BLaER1 (cell line): Measurements from ENCODE around the gene AMPH.

ENCODE experiments used
- H3K27ac ChIP-seq: shearing (Covaris generic); formaldehyde crosslinking; 2 replicates; pipeline ENCODE4 v1.8.1; 2022
- H3K27me3 ChIP-seq: shearing (Covaris generic); formaldehyde crosslinking; 2 replicates; pipeline ENCODE4 v1.8.1; 2022
- H3K36me3 ChIP-seq: shearing (Covaris generic); formaldehyde crosslinking; 2 replicates; pipeline ENCODE4 v1.8.1; 2022
- H3K4me1 ChIP-seq: shearing (Covaris generic); formaldehyde crosslinking; 2 replicates; pipeline ENCODE4 v1.8.1; 2022
- H3K4me2 ChIP-seq: shearing (Covaris generic); formaldehyde crosslinking; 2 replicates; pipeline ENCODE4 v1.8.1; 2022
- H3K4me3 ChIP-seq: shearing (Covaris generic); formaldehyde crosslinking; 2 replicates; pipeline ENCODE4 v1.8.1; 2022
- H3K9ac ChIP-seq: shearing (Covaris generic); formaldehyde crosslinking; 2 replicates; pipeline ENCODE4 v1.8.1; 2022
- H3K9me3 ChIP-seq: shearing (Covaris generic); formaldehyde crosslinking; 2 replicates; pipeline ENCODE4 v1.8.1; 2022
- H4K20me1 ChIP-seq: shearing (Covaris generic); formaldehyde crosslinking; 2 replicates; pipeline ENCODE4 v1.8.1; 2022
- Cebpa-rat ChIP-seq: shearing (Covaris generic); IDR thresholded peaks from 2 replicates; pipeline ENCODE4 v1.8.1; 2022

The AMPH gene

GRCh38 chr7:38546763-38547162 lies 84.4 kb downstream of the AMPH start:
- H3K4me3 ChIP-seq = no peak overlapping the region
- no peaks in the 10 kb centered on the region for H4K20me1 ChIP-seq
- no peak overlapping the region for H3K4me2 ChIP-seq
- no peak for TF ChIP-seq Cebpa-rat
- no peaks in the 10 kb centered on the region for H3K9me3 ChIP-seq
- no peak overlapping the region for H3K9ac ChIP-seq
- H3K27me3 ChIP-seq = no peaks in the 10 kb centered on the region
- H3K4me1 ChIP-seq = peaks cover 11% of the 10 kb centered on the region
- no peak overlapping the region for H3K27ac ChIP-seq
- H3K36me3 ChIP-seq = no peaks in the 10 kb centered on the region

GRCh38 chr7:38545977-38546376 lies 85.2 kb downstream of the AMPH start:
- Histone ChIP-seq H3K4me2 (no peak overlapping the region), H3K27me3 (no peaks in the 10 kb centered on the region), H3K9ac (no peak overlapping the region), H4K20me1 (no peaks in the 10 kb centered on the region), H3K9me3 (no peaks in the 10 kb centered on the region), H3K4me1 (peaks cover 7% of the 10 kb centered on the region), H3K36me3 (no peaks in the 10 kb centered on the region), H3K27ac (no peak overlapping the region), H3K4me3 (no peak overlapping the region)
- no peak for TF ChIP-seq Cebpa-rat

- no peaks in the 10 kb centered on the region for H4K20me1 ChIP-seq
- no peak overlapping the region for H3K4me2 ChIP-seq
- H3K9me3 ChIP-seq = no peaks in the 10 kb centered on the region
- no peak overlapping the region for H3K4me3 ChIP-seq
- TF ChIP-seq Cebpa-rat = no peak
- no peaks in the 10 kb centered on the region for H3K27me3 ChIP-seq
- H3K9ac ChIP-seq = no peak overlapping the region
- H3K36me3 ChIP-seq = no peaks in the 10 kb centered on the region
- H3K4me1 ChIP-seq = no peaks in the 10 kb centered on the region
- H3K27ac ChIP-seq = no peak overlapping the region
Measured at GRCh38 chr7:38542156-38542555, 89.0 kb downstream of the AMPH start.

GRCh38 chr7:38541440-38541839 lies 89.7 kb downstream of the AMPH start:
- H3K36me3 ChIP-seq = no peaks in the 10 kb centered on the region
- no peak overlapping the region for H3K9ac ChIP-seq
- H3K4me1 ChIP-seq = no peaks in the 10 kb centered on the region
- H3K9me3 ChIP-seq = no peaks in the 10 kb centered on the region
- no peaks in the 10 kb centered on the region for H4K20me1 ChIP-seq
- no peak for TF ChIP-seq Cebpa-rat
- H3K27ac ChIP-seq = no peak overlapping the region
- H3K4me3 ChIP-seq = no peak overlapping the region
- H3K27me3 ChIP-seq = no peaks in the 10 kb centered on the region
- H3K4me2 ChIP-seq = no peak overlapping the region

GRCh38 chr7:38539477-38540081 lies 91.6 kb downstream of the AMPH start:
- no peak for TF ChIP-seq Cebpa-rat

GRCh38 chr7:38535073-38535472 lies 96.1 kb downstream of the AMPH start:
- H3K9ac ChIP-seq = no peak overlapping the region
- H3K4me1 ChIP-seq = peaks cover 7% of the 10 kb centered on the region; the same call in 1 of the 2 replicates
- H3K9me3 ChIP-seq = no peaks in the 10 kb centered on the region
- no peaks in the 10 kb centered on the region for H4K20me1 ChIP-seq
- no peak overlapping the region for H3K4me2 ChIP-seq
- H3K27ac ChIP-seq = no peak overlapping the region
- H3K27me3 ChIP-seq = no peaks in the 10 kb centered on the region
- no peak for TF ChIP-seq Cebpa-rat
- no peaks in the 10 kb centered on the region for H3K36me3 ChIP-seq
- H3K4me3 ChIP-seq = no peak overlapping the region

More at GRCh38 chr7:38539477-38540081, 91.6 kb downstream of the AMPH start:
- Histone ChIP-seq H3K4me1 (no peaks in the 10 kb centered on the region), H3K9ac (no peak overlapping the region), H3K4me2 (no peak overlapping the region), H3K27ac (no peak overlapping the region), H3K27me3 (no peaks in the 10 kb centered on the region), H4K20me1 (no peaks in the 10 kb centered on the region), H3K36me3 (no peaks in the 10 kb centered on the region), H3K9me3 (no peaks in the 10 kb centered on the region), H3K4me3 (no peak overlapping the region)

- H4K20me1 ChIP-seq = no peaks in the 10 kb centered on the region
- no peak overlapping the region for H3K4me3 ChIP-seq
- no peaks in the 10 kb centered on the region for H3K9me3 ChIP-seq
- no peaks in the 10 kb centered on the region for H3K36me3 ChIP-seq
- H3K9ac ChIP-seq = no peak overlapping the region
- no peak for TF ChIP-seq Cebpa-rat
- no peak overlapping the region for H3K4me2 ChIP-seq
- H3K4me1 ChIP-seq = peaks cover 6% of the 10 kb centered on the region; the same call in 1 of the 2 replicates
- H3K27ac ChIP-seq = no peak overlapping the region
- H3K27me3 ChIP-seq = no peaks in the 10 kb centered on the region
Measured at GRCh38 chr7:38525857-38526256, 105.3 kb downstream of the AMPH start.

GRCh38 chr7:38524786-38525185 lies 106.4 kb downstream of the AMPH start:
- Histone ChIP-seq H3K27me3 (no peaks in the 10 kb centered on the region), H3K9ac (no peak overlapping the region), H3K9me3 (no peaks in the 10 kb centered on the region), H3K27ac (no peak overlapping the region), H3K36me3 (no peaks in the 10 kb centered on the region), H3K4me1 (no peaks in the 10 kb centered on the region), H3K4me3 (no peak overlapping the region), H4K20me1 (no peaks in the 10 kb centered on the region), H3K4me2 (no peak overlapping the region)
- TF ChIP-seq Cebpa-rat = no peak

GRCh38 chr7:38520741-38521140 lies 110.4 kb downstream of the AMPH start:
- Histone ChIP-seq H3K27ac (no peak overlapping the region), H4K20me1 (no peaks in the 10 kb centered on the region), H3K4me2 (no peak overlapping the region), H3K9ac (no peak overlapping the region), H3K4me3 (no peak overlapping the region), H3K27me3 (no peaks in the 10 kb centered on the region), H3K36me3 (no peaks in the 10 kb centered on the region), H3K4me1 (no peaks in the 10 kb centered on the region), H3K9me3 (peaks cover 9% of the 10 kb centered on the region)
- TF ChIP-seq Cebpa-rat = no peak

GRCh38 chr7:38518541-38518940 lies 112.6 kb downstream of the AMPH start:
- no peaks in the 10 kb centered on the region for H3K4me1 ChIP-seq
- no peak overlapping the region for H3K27ac ChIP-seq
- H3K4me3 ChIP-seq = no peak overlapping the region
- peaks cover 15% of the 10 kb centered on the region for H3K9me3 ChIP-seq
- no peaks in the 10 kb centered on the region for H4K20me1 ChIP-seq
- no peaks in the 10 kb centered on the region for H3K27me3 ChIP-seq
- no peaks in the 10 kb centered on the region for H3K36me3 ChIP-seq
- H3K9ac ChIP-seq = no peak overlapping the region
- TF ChIP-seq Cebpa-rat = no peak
- H3K4me2 ChIP-seq = no peak overlapping the region

- H3K4me3 ChIP-seq = no peak overlapping the region
- peaks cover 15% of the 10 kb centered on the region for H3K9me3 ChIP-seq
- H3K4me1 ChIP-seq = no peaks in the 10 kb centered on the region
- H3K27ac ChIP-seq = no peak overlapping the region
- no peaks in the 10 kb centered on the region for H3K27me3 ChIP-seq
- no peaks in the 10 kb centered on the region for H4K20me1 ChIP-seq
- no peak overlapping the region for H3K9ac ChIP-seq
- TF ChIP-seq Cebpa-rat = no peak
- H3K4me2 ChIP-seq = no peak overlapping the region
- no peaks in the 10 kb centered on the region for H3K36me3 ChIP-seq
Measured at GRCh38 chr7:38512704-38513103, 118.5 kb downstream of the AMPH start.
